Testis (tissue), 2 donors: ENCODE data around the gene TM9SF2.

Source experiments
- POLR2A ChIP-seq: fragments of 450-650 bp; IDR thresholded peaks from one replicate; pipeline ENCODE4 v1.6.1; 2017; ENCODE audit warnings: antibody characterized with exemption, mild to moderate bottlenecking, moderate library complexity
- TF ChIP-seq, protein P1 (sequence below), 3 experiments: fragments of 450-650 bp in 2 of 3; fragments of 200-600 bp in 1 of 3; sonication (generic) in 1 of 3; IDR thresholded peaks; one replicate each; pipeline ENCODE4 v1.5.1; 2016 to 2019; ENCODE audit warnings: antibody characterized with exemption in 3 of 3, mild to moderate bottlenecking in 2 of 3, moderate library complexity in 1 of 3

DNA sequence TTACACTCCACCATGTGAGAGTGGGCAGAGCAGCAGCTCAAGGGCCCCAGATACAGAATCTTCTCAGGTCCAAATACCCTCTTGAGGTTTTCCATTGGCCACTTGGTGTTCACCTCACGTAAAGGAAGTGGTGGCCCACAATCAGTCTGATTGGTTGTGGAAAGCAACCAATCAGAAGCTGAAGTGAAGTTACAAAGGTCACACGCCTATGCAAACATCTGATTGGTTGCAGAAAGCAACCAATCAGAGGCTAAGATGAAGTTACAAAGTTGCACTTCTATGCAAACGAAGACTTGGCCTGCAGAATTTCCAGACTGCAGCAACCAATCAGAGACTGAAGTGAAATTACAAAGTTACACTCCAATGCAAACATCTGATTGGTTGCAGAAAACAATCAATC lies 14.3 kb upstream of the TM9SF2 start:
- TF ChIP-seq POLR2A, result no peak
- TF ChIP-seq, protein P1, sequence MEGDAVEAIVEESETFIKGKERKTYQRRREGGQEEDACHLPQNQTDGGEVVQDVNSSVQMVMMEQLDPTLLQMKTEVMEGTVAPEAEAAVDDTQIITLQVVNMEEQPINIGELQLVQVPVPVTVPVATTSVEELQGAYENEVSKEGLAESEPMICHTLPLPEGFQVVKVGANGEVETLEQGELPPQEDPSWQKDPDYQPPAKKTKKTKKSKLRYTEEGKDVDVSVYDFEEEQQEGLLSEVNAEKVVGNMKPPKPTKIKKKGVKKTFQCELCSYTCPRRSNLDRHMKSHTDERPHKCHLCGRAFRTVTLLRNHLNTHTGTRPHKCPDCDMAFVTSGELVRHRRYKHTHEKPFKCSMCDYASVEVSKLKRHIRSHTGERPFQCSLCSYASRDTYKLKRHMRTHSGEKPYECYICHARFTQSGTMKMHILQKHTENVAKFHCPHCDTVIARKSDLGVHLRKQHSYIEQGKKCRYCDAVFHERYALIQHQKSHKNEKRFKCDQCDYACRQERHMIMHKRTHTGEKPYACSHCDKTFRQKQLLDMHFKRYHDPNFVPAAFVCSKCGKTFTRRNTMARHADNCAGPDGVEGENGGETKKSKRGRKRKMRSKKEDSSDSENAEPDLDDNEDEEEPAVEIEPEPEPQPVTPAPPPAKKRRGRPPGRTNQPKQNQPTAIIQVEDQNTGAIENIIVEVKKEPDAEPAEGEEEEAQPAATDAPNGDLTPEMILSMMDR (IDR thresholded peaks at IDR 0.05), result no peak
